Measurements from ENCODE around the gene SENP1. TPM values are rescaled to one million over a fixed set of nuclear protein-coding genes. Genes with fewer than 3 reads are reported as not detected.

The SENP1 gene
- total and polyA plus RNA-seq, 7 donors, result 3.2 to 10.2 (median 6.3) TPM

GRCh38 chr12:48026060-48026827, 79.6 kb downstream of the SENP1 start:
- Histone ChIP-seq H3K4me3 (no peak overlapping the region), H3K36me3 (ENCODE audit: insufficient read depth in 1 of 2, low read depth in 1 of 2) (no peaks in the 10 kb centered on the region)

GRCh38 chr12:48025281-48025680, 80.6 kb downstream of the SENP1 start:
- no peaks in the 10 kb centered on the region for H3K27me3 ChIP-seq (ENCODE audit: insufficient read depth in 3 of 3, low read length in 2 of 3)
- no peak overlapping the region for H3K4me3 ChIP-seq
- intact Hi-C loops (cut with DNase I), result no loop called here
- H3K4me1 ChIP-seq, result peaks cover 23% of the 10 kb centered on the region
- no peak for TF ChIP-seq CTCF (IDR thresholded peaks at IDR 0.05)
- no peak overlapping the region for H3K27ac ChIP-seq
- H3K9me3 ChIP-seq, result no peaks in the 10 kb centered on the region
- DNase-seq (no peak), ATAC-seq (no peak)
- 74 to 84% (median 80%) methylated on average over 7 of the region's 7 CpGs for WGBS, 3 donors
- no peaks in the 10 kb centered on the region for H3K36me3 ChIP-seq (ENCODE audit: insufficient read depth in 1 of 2, low read depth in 1 of 2)

More at GRCh38 chr12:48026060-48026827, 79.6 kb downstream of the SENP1 start:
- Histone ChIP-seq H3K27me3 (ENCODE audit: insufficient read depth in 3 of 3, low read length in 2 of 3) (no peaks in the 10 kb centered on the region), H3K9me3 (no peaks in the 10 kb centered on the region), H3K27ac (no peak overlapping the region), H3K4me1 (peaks cover 23% of the 10 kb centered on the region)
- TF ChIP-seq CTCF (IDR thresholded peaks at IDR 0.05), result no peak
- intact Hi-C loops (cut with DNase I), result no loop called here
- ATAC-seq, result no peak
- DNase-seq, result no peak
- 83 to 84% (median 84%) methylated on average over 7 of the region's 7 CpGs for WGBS, 3 donors

GRCh38 chr12:48024735-48025134, 81.1 kb downstream of the SENP1 start:
- no peaks in the 10 kb centered on the region for H3K27me3 ChIP-seq (ENCODE audit: insufficient read depth in 3 of 3, low read length in 2 of 3)
- 77 to 83% (median 78%) methylated on average over 9 of the region's 9 CpGs for WGBS, 3 donors
- no peaks in the 10 kb centered on the region for H3K9me3 ChIP-seq
- H3K36me3 ChIP-seq (ENCODE audit: insufficient read depth in 1 of 2, low read depth in 1 of 2), result no peaks in the 10 kb centered on the region
- DNase-seq (no peak), ATAC-seq (no peak)
- H3K4me3 ChIP-seq, result no peak overlapping the region
- no peak overlapping the region for H3K27ac ChIP-seq
- TF ChIP-seq CTCF (IDR thresholded peaks at IDR 0.05), result no peak
- peaks cover 23% of the 10 kb centered on the region for H3K4me1 ChIP-seq
- intact Hi-C loops (cut with DNase I), result no loop called here

- H3K36me3 ChIP-seq (ENCODE audit: insufficient read depth in 1 of 2, low read depth in 1 of 2), result no peaks in the 10 kb centered on the region
- 12 to 24% (median 23%) methylated on average over 5 of the region's 5 CpGs for WGBS, 3 donors
- H3K4me1 ChIP-seq, result peaks cover 9% of the 10 kb centered on the region
- DNase-seq, result no peak
- H3K9me3 ChIP-seq, result no peaks in the 10 kb centered on the region
- H3K27ac ChIP-seq, result no peak overlapping the region
- peaks cover 0 to 3% (median 0%) of the 10 kb centered on the region in 3 donors for H3K27me3 ChIP-seq (ENCODE audit: insufficient read depth in 3 of 3, low read length in 2 of 3)
- intact Hi-C loops (cut with DNase I), result no loop called here
- no peak overlapping the region for H3K4me3 ChIP-seq
- peak; percentile 65 to 88 (median 76) for ATAC-seq
- TF ChIP-seq CTCF (IDR thresholded peaks at IDR 0.05), result no peak
Measured at GRCh38 chr12:48023386-48023785, 82.5 kb downstream of the SENP1 start.
